GM21529 (cell line): ENCODE data around the gene OR11A1.

ENCODE experiments used
- ATAC-seq: cut with Tn5 transposase; IDR thresholded peaks from one replicate; pipeline ENCODE4 v1.9.1; 2021; ENCODE audit not compliant: unreplicated experiment

Gene OR11A1

GRCh38 chr6:29456971-29457370 is at the start of gene OR11A1, which contains the start of gene OR2H1:
TSS of gene OR11A1 (minus strand) at chr6:29457071. CDS start at chr6:29427641, 29,430 bp downstream.
TSS of gene OR2H1 (plus strand) at chr6:29457155. CDS start at chr6:29461770, 4,615 bp downstream.
- no peak for ATAC-seq

- ATAC-seq = no peak
Measured at GRCh38 chr6:29506446-29507067, 49.7 kb upstream of the OR11A1 start.

- no peak for ATAC-seq
Measured at GRCh38 chr6:29505808-29506207, 48.9 kb upstream of the OR11A1 start.

GRCh38 chr6:29504961-29505360 is 48.1 kb upstream of the OR11A1 start:
- ATAC-seq = no peak

- no peak for ATAC-seq
Measured at GRCh38 chr6:29502597-29502996, 45.7 kb upstream of the OR11A1 start.

GRCh38 chr6:29502181-29502580 is 45.3 kb upstream of the OR11A1 start:
- ATAC-seq = no peak

GRCh38 chr6:29501106-29501505 is 44.2 kb upstream of the OR11A1 start:
- ATAC-seq = no peak

- ATAC-seq = no peak
Measured at GRCh38 chr6:29500594-29500993, 43.7 kb upstream of the OR11A1 start.

GRCh38 chr6:29499704-29500103 is 42.8 kb upstream of the OR11A1 start:
- no peak for ATAC-seq

- no peak for ATAC-seq
Measured at GRCh38 chr6:29496961-29497360, 40.1 kb upstream of the OR11A1 start.

GRCh38 chr6:29495571-29495970 is 38.7 kb upstream of the OR11A1 start:
- no peak for ATAC-seq

- ATAC-seq = no peak
Measured at GRCh38 chr6:29494131-29494530, 37.3 kb upstream of the OR11A1 start.

- ATAC-seq = no peak
Measured at GRCh38 chr6:29493261-29493660, 36.4 kb upstream of the OR11A1 start.

- ATAC-seq = no peak
Measured at GRCh38 chr6:29491574-29491973, 34.7 kb upstream of the OR11A1 start.

- no peak for ATAC-seq
Measured at GRCh38 chr6:29490552-29490951, 33.7 kb upstream of the OR11A1 start.

GRCh38 chr6:29490055-29490454 is 33.2 kb upstream of the OR11A1 start:
- no peak for ATAC-seq

GRCh38 chr6:29489286-29489685 is 32.4 kb upstream of the OR11A1 start:
- no peak for ATAC-seq

- ATAC-seq = no peak
Measured at GRCh38 chr6:29488874-29489273, 32.0 kb upstream of the OR11A1 start.

GRCh38 chr6:29487660-29488059 is 30.8 kb upstream of the OR11A1 start, which contains the start of gene MAS1L:
TSS of gene MAS1L (minus strand) at chr6:29487956. CDS start at chr6:29487902, 54 bp downstream.
- ATAC-seq = no peak

GRCh38 chr6:29487131-29487530 is 30.3 kb upstream of the OR11A1 start:
- ATAC-seq = no peak

- ATAC-seq = no peak
Measured at GRCh38 chr6:29486577-29486976, 29.7 kb upstream of the OR11A1 start.

- ATAC-seq = no peak
Measured at GRCh38 chr6:29483735-29484134, 26.9 kb upstream of the OR11A1 start.

GRCh38 chr6:29483186-29483585 is 26.3 kb upstream of the OR11A1 start:
- ATAC-seq = no peak
